ENCODE data around the gene CHAMP1.
A peak's percentile ranks its signal among the peaks of the same experiment; 100 is the strongest.

CHAMP1 gene

GRCh38 chr13:114314074-114314912, at the start of gene CHAMP1:
Gene CHAMP1, plus strand, starts transcription at chr13:114314503. Its CDS starts 9,340 bp downstream, at chr13:114323843.
- TF ChIP-seq CTCF (conservative IDR thresholded peaks at IDR 0.05) (no peak), ZFX (IDR thresholded peaks at IDR 0.05) (peak; percentile 94)
- peak within 1 kb of the TSS; percentile 97 for H3K27ac ChIP-seq

- TF ChIP-seq ZFX (IDR thresholded peaks at IDR 0.05) (no peak), CTCF (conservative IDR thresholded peaks at IDR 0.05) (no peak)
- H3K27ac ChIP-seq = no peak overlapping the region
Observed at GRCh38 chr13:114264886-114265611, 49.3 kb upstream of the CHAMP1 start.

- TF ChIP-seq CTCF (conservative IDR thresholded peaks at IDR 0.05) = no peak
- TF ChIP-seq ZFX (IDR thresholded peaks at IDR 0.05) = no peak
- no peak overlapping the region for H3K27ac ChIP-seq
Observed at GRCh38 chr13:114266241-114266640, 48.1 kb upstream of the CHAMP1 start.

GRCh38 chr13:114268344-114269280, 45.7 kb upstream of the CHAMP1 start:
- TF ChIP-seq ZFX (IDR thresholded peaks at IDR 0.05) = no peak
- no peak for TF ChIP-seq CTCF (conservative IDR thresholded peaks at IDR 0.05)
- H3K27ac ChIP-seq = no peak overlapping the region

GRCh38 chr13:114269281-114269770, 45.0 kb upstream of the CHAMP1 start:
- H3K27ac ChIP-seq = no peak overlapping the region

GRCh38 chr13:114272977-114273376, 41.3 kb upstream of the CHAMP1 start:
- H3K27ac ChIP-seq = no peak overlapping the region
- TF ChIP-seq CTCF (conservative IDR thresholded peaks at IDR 0.05) (no peak), ZFX (IDR thresholded peaks at IDR 0.05) (no peak)

More at GRCh38 chr13:114269281-114269770, 45.0 kb upstream of the CHAMP1 start:
- no peak for TF ChIP-seq ZFX (IDR thresholded peaks at IDR 0.05)
- no peak for TF ChIP-seq CTCF (conservative IDR thresholded peaks at IDR 0.05)

Measured in C4-2B (cell line).